Fibroblast of the aortic adventitia (primary cell): ENCODE results near the gene EDIL3. TPM values are rescaled to one million over a fixed set of nuclear protein-coding genes. Genes with fewer than 3 reads are reported as not detected.

Experiments
- DNase-seq: peaks from one replicate; pipeline ENCODE4 v3.0.0-alpha.2; 2010; ENCODE audit warnings: low read depth
- H3K4me3 ChIP-seq: 2 replicates; pipeline ENCODE4 v1.5.1; 2011; ENCODE audit warnings: low read depth, mild to moderate bottlenecking, control low read depth, low read length, moderate library complexity
- CTCF ChIP-seq: IDR thresholded peaks from 2 replicates; pipeline ENCODE4 v1.5.1; 2011; ENCODE audit warnings: mild to moderate bottlenecking, low read length, control low read depth, inconsistent platforms; ENCODE audit not compliant: insufficient read depth
- total RNA-seq: library from RNA; depleted of rRNA; stranded (reverse); fragments of >200 nt; gene quantifications from 2 replicates; pipeline ENCODE4 v1.2.3, GENCODE V29; 2012; ENCODE audit warnings: low replicate concordance

EDIL3 gene
- total RNA-seq, 1 donor, result 248 TPM

- no peak for TF ChIP-seq CTCF
- H3K4me3 ChIP-seq, result no peak overlapping the region
- DNase-seq, result peak; percentile 33
Measured at GRCh38 chr5:84362061-84362720, 22.5 kb downstream of the EDIL3 start.

- TF ChIP-seq CTCF, result no peak
- no peak for DNase-seq
- no peak overlapping the region for H3K4me3 ChIP-seq
Measured at GRCh38 chr5:84361572-84361971, 23.1 kb downstream of the EDIL3 start.

GRCh38 chr5:84360056-84360455 lies 24.6 kb downstream of the EDIL3 start:
- no peak for DNase-seq
- no peak for TF ChIP-seq CTCF
- H3K4me3 ChIP-seq, result no peak overlapping the region

- DNase-seq, result no peak
- no peak for TF ChIP-seq CTCF
Measured at GRCh38 chr5:84354101-84354500, 30.6 kb downstream of the EDIL3 start.

GRCh38 chr5:84344788-84345187 lies 39.9 kb downstream of the EDIL3 start:
- no peak overlapping the region for H3K4me3 ChIP-seq
- no peak for DNase-seq
- no peak for TF ChIP-seq CTCF

More at GRCh38 chr5:84354101-84354500, 30.6 kb downstream of the EDIL3 start:
- no peak overlapping the region for H3K4me3 ChIP-seq

- no peak for TF ChIP-seq CTCF
- H3K4me3 ChIP-seq, result no peak overlapping the region
- DNase-seq, result peak; percentile 74
Measured at GRCh38 chr5:84343171-84343570, 41.5 kb downstream of the EDIL3 start.

GRCh38 chr5:84332106-84332505 lies 52.6 kb downstream of the EDIL3 start:
- TF ChIP-seq CTCF, result no peak
- no peak for DNase-seq
- H3K4me3 ChIP-seq, result no peak overlapping the region
